HG03565 (cell line): ENCODE data around the gene IFNL4.
"Not testable (repeated sequence)": the region's sequence is repeated elsewhere in the genome, so short reads cannot be mapped to it uniquely, and the experiment has no call there.

Source experiments
- ATAC-seq: cut with Tn5 transposase; IDR thresholded peaks from one replicate; pipeline ENCODE4 v1.9.1; 2021; ENCODE audit warnings: mild to moderate bottlenecking, moderate library complexity; ENCODE audit not compliant: unreplicated experiment

IFNL4 gene

DNA sequence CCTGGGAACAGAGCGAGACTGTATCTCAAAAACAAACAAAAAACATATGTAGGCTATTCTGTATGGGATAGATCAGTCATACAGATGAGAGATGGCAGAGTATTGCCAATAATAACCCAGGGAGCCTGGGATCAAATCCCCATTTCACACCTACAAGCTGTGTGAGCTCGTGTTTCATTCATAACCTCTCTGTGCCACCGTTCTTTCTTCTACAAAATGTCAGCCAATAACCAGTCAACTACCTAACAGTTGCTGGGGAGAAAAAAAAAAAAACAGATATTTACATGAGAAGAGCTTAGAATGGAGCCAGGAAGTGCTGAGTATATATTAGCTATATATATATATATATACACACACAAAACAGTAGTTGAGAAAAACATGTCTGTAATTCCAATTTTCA is 13.0 kb upstream of the IFNL4 start:
- no peak for ATAC-seq

DNA sequence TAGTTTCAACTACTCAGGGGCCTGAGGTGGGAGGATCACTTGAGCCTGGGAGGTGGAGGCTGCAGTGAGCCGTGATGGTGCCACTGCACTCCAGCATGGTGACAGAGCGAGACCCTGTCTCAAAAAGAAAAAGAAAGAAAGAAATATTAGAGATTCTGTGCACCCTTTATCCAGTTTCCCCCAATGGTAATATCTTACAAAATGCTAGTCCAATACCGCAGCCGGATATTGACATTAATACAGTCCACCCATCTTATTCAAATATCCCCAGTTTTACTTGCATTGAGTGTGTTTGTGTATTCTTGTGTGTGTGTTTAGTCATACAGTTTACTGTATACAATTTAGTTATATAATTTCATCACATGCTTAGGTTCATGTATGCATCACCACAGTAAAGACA is 8.6 kb upstream of the IFNL4 start:
- no peak for ATAC-seq

DNA sequence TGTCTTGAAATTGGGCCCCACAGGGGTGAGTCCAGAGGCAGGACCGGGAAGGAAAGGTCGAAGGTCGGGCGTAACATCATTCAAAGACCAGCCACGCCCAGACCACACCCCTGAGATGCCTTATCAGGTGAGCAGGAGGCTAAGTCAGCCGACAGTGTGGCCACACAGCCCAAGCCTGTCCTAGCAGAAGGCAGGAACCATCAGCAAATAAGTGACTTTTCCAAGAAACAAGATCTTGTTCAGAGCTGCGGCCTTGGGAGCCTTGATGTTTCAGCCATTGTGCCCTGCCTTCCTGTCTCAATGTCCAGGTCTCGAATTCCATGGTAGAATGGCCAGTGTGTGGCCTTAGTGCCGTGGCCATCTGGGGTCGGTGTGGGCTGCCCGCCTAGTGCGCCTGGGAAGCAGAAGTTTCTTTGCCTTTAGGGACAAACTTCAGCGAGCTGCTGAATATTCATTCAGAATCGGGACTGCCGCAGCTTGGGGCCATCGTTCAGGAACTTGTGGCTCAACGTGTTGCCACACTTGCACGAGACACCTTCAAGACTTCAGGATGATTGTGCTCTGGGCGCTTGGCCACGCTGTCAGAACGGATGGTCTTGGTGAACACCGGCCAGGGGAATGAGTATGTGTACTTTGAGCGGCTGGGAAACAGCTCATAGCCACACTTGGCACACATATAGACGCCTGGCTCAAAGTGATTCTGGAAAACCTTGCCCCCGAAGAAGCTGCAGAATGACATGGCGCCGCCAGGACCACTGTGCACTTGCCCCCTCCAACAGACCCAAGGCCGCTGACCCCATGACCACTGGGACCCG is 6.1 kb upstream of the IFNL4 start:
- ATAC-seq, result no peak

DNA sequence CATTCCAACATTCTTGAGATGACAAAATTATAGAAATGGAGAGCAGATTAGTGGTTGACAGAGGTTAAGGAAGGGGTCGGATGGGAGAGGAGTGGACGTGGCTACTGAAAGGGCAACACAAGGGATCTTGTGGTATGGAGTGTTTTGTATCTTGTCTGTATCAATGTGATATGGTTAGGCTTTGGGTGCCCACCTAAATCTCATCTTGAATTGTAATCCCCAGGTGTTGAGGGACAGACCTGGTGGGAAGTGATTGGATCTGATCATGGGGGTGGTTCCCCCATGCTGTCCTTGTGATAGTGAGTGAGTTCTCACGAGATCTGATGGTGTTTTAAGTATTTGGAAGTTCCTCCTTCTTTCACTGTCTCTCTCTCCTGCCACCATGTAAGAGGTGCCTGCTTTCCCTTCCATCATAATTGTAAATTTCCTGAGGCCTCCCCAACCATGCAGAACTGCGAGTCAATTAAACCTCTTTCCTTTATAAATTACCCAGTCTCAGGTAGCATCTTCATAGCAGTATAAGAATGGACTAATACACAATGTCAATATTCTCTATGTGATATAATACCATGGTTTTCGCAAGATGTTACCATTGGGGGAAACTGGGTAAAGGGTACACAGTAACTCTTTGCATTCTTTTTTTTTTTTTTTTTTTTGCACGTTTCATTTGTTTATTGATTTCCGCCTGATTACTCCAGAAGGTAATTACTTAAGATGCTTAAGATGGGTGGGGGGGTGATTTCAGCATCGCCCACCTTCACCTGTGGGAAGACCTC is 4.9 kb upstream of the IFNL4 start:
- no peak for ATAC-seq

DNA sequence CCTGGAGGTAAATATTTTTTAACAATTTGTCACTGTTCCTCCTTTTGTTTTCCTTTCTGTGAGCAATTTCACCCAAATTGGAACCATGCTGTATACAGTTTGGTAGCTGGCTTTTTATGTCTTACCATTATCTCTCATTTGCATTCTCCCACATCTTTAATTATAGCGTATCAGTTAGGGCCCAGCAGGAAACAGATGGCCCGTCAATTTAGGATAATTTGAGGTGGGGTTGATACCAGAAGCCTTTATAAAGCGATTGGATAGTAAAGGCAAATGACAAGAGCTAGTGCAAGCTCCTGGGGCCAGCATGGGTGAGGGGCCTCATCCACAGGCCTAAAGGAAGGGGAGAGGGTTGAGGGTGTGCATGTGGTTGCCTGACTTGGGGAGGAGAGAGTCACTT is 3.8 kb upstream of the IFNL4 start:
- ATAC-seq, result no peak

DNA sequence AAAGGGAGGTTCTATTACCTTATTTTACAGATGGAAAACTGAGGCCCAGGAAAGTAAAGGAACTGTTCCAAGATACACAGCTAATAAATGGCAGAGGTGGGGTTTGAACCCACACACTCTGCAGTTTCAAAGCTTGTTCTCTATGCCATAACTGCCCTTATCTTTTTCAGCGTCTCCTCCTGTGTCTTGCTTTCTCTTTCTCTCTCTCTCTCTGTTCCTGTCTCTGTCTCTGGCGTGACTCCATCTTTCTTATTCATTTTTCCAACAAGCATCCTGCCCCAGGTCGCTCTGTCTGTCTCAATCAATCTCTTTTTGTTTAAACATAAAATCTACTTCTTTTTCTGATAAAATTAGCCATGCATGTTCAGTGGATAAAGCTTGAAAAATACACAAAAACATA is 3.2 kb upstream of the IFNL4 start:
- no peak for ATAC-seq

DNA sequence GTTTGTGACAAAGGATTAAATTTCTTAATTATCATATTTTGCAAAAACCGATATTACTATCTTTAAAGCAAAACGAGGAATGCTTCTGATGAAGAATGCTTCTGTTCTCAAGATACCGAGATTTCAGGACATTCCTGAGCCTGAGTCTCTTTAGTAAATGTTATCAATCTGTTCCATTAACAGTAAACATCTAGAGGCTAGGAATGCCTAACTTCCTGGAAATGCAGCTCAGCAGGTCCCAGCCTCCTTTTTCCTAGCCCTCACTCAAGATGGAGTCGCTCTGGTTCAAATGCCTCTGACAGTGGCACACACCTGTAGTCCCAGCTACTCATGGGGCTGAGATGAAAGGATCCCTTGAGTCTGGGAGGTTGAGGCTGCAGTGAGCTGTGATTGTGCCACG is 2.4 kb upstream of the IFNL4 start:
- ATAC-seq, result no peak

DNA sequence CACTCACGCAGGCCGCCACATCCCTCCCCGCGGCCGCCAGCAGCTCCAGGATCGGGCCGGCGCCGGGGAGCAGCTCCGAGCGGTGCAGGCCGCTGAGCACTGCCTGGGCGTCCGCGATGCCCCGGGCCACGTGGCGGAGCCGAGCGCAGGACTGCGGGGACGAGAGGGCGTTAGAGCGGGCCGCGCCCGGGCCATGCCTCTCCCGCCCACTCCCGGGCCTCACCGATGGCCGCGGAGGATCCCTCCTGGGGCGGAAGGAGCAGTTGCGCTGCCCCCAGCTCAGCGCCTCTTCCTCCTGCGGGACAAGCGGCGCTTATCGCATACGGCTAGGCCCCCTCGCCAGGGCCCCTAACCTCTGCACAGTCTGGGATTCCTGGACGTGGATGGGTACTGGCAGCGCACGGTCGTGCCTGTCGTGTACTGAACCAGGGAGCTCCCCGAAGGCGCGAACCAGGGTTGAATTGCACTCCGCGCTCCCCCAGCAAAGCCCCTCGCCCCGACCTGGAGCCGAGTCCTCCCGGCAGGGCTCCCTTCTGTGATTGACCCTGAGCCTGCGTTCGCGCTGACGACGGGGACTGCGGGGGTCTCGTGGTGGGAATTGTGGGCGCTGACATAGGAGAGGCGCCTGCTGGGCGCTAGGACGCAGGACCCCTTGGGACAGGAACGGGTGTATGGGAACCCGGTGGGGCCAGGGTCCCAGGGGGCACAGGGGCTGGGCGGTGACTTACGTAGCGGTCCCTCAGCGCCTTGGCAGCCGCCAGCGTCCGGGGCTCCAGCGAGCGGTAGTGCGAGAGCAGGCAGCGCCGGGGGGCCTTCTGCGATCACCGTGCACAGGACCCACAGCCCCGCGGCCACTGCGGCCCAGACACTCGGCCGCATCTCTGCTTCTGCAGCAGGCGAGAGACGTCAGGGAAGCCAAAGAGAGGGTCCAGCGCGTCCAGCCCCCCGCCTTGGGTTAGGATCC is 673 bp downstream of the IFNL4 start:
- no peak for ATAC-seq

DNA sequence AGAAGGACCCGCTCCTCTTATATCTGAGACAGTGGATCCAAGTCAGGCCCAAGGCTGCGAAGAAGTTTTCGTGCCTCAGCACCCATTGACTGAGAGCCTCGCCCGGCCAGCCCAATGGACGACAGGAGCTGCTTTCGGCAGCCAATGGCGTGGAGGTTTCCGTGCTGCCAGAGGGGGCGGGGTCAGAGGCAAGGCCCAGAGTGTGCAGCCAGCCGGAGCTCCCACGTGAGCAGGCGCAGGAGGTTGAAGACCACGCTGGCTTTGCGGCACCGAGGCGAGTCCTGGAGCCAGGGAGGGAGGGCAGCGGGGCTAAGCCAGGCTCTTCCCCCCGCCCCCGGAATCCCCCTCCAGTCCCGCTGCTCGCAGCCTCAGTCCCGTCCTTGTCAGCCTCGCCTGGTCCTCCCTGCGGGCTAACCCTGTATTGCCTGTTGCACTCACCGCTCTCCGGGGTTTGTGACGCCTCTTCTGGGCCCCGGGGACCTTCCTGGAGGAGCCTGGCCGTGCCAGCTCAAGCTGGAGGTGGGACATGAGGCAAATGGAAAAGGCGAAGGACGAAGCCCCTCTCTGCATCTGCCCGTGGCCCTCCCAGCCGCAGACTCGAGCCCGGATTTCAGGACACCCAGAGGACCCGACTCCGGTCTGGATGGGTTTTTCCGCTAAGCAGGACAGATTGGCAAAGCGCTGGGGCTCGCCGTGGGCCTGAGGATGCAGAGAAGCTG is 1.5 kb downstream of the IFNL4 start:
- ATAC-seq, result no peak

DNA sequence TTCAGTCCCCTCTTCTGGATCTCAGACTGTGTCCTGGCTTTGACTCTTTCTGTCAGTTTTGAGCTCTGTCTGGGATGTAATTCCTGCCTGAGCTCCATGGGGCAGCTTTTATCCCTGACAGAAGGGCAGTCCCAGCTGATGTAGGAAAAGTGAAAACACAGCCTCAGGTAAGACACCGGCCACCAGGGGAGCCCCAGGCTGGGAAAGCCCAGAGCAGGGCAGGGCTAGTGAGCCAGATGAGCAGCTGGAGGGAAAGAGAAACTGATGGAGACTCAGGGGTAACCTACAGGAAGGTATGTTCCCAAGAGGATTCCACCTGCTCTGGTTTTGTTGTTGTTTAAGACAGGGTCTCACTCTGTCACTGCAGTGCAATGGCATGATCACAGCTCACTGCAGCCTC is 3.5 kb downstream of the IFNL4 start:
- not testable (repeated sequence) for ATAC-seq

DNA sequence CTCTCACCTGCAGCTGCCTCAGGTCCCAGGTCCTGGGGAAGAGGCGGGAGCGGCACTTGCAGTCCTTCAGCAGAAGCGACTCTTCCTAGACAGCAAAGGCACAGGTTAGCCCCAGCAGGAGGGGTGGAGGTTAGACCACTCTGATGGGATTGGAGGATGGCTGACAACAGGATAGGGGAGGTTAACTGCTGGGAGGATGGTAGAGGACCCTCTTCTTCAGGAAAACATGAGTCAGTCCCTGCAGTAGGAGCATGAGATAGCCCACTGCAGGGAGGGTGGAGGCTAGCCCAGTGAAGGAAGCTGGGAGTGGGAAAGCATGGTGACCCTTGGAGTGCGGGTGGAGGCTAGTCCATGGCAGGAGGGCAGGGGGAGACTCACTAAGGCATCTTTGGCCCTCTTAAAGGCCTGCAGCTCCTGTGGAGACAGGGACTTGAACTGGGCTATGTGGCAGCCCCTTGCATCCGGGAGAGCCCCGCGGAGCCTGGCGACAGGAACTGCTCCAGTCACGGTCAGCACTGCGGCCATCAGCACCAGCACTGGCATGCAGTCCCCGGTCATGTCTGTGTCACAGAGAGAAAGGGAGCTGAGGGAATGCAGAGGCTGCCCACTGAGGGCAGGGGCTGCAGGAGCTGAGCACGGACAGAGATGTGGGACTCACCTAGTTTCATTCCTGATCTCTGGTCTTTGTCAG is 4.1 kb downstream of the IFNL4 start, which contains the start of gene IFNL3:
TSS of gene IFNL3 (minus strand) at position 597 of the 691 bp plus-strand sequence. CDS start at position 558, 39 bp downstream.
- not testable (repeated sequence) for ATAC-seq

DNA sequence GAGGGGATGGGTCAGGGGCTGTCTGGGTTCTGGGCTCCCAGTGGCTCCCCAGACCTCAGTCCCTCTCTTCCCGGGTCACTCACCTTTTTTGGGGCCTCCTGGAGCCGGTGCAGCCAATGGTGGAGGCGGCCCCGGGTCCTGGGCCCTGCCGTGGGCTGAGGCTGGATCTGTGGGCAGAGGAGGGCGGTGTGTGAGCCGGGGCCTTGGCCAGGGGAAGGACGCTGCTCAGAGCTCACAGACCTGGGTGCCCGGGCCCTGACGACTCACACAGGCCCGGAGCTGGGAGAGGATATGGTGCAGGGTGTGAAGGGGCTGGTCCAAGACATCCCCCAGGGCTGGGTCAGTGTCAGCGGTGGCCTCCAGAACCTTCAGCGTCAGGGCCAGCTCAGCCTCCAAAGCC is 4.9 kb downstream of the IFNL4 start:
- not testable (repeated sequence) for ATAC-seq

DNA sequence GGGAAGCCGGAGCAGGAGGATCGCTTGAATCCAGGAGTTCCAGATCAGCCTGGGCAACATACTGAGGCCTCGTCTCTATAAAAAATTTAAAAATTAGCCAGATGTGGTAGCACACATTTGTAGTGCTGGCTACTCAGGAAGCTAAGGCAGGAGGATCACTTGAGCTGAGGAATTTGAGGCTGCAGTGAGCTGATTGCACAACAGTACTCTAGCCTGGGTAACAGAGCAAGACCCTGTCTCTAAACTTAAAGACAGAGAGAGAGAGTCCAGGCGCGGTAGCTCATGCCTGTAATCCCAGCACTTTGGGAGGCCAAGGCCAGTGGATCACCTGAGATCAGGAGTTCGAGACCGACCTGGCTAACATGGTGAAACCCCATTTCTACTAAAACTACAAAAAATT is 8.2 kb downstream of the IFNL4 start:
- no peak for ATAC-seq

DNA sequence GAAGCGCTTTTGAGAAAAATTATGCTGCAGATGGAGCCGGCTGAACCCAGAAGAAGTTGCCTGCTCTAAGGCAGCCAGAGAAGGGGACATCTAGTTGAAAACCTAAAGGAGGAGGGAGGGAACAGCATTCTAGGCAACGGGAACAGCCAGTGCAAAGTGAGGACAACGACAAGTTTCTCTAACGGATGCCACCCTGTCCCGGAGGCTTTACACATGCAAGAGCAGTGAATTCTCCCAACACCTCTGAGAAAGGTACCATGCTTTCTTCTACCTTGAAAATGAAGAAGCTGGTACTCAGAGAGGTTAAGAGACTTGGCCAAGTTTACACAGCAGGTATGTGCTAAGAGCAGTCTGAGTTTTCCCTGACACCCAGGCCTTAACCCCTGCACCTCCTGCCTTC is 9.7 kb downstream of the IFNL4 start:
- no peak for ATAC-seq

DNA sequence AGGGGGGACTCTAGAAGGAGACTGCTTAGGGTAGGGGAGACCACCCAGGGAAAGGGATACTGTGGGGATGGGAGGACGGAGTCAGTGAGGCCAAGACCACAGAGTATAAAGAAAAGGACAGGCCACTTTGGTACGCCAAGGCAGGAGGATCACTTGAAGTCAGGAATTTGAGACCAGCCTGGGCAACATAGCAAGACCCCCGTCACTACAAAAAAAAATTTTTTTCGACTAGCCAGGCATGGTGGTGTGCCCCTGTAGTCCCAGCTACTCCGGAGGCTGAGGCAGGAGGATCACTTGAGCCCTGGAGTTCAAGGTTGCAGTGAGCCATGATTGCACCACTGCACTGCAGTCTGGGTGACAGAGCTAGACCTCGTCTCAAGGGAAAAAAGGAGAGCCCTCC is 10.4 kb downstream of the IFNL4 start:
- no peak for ATAC-seq

DNA sequence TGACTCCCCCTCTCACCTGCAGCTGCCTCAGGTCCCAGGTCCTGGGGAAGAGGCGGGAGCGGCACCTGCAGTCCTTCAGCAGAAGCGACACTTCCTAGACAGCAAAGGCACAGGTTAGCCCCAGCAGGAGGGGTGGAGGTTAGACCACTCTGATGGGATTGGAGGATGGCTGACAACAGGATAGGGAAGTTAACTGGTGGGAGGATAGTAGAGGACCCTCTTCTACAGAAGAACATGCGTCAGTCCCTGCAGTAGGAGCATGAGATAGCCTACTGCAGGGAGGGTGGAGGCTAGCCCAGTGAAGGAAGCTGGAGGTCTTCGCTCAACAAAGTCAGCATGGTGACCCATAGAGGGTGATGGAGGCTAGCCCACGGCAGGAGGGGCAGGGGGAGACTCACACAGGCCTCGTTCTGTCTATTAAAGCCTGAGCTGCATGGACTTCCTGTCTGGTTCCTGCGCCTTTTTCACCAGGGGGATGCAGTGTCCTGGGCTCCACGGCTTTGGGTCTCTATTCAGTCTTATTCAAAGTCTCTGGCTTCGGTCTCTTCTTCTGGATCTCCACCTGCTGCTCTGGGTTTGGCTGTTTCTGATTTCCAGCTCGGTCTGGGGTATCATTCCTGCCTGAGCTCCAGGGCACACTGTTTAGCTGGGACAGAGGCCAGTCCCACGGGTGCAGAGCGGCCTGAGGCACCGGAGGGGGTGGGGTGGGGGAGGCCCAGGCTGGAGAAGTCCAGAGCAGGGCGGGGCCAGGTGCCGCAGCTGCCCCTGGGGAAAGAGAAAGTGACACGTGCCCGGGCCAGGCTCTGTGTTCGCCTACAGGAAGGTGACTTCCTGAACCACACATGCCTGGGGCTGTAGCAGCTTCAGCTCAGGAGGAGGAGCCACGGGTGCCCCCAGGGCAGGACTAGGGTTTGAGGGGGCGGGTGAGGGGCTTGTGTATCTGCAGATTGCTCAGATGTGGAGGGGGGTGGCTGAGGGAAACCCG is 11.2 kb downstream of the IFNL4 start:
- no peak for ATAC-seq

DNA sequence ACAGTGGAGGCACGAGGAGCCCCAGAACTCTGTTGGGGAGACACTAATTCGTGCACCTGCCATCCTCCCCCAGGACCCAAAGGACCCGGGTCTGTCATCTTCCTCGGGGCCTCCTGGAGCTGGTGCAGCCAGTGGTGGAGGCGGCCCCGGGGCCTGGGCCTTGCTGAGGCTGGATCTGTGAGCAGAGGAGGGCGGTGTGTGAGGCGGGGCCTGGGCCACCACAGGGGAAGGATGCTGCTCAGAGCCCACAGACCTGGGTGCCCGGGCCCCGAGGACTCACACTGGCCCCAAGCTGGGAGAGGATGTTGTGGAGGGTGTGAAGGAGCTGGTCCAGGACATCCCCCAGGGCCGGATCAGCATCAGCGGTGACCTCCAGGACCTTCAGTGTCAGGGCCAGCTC is 12.1 kb downstream of the IFNL4 start:
- ATAC-seq, result no peak

DNA sequence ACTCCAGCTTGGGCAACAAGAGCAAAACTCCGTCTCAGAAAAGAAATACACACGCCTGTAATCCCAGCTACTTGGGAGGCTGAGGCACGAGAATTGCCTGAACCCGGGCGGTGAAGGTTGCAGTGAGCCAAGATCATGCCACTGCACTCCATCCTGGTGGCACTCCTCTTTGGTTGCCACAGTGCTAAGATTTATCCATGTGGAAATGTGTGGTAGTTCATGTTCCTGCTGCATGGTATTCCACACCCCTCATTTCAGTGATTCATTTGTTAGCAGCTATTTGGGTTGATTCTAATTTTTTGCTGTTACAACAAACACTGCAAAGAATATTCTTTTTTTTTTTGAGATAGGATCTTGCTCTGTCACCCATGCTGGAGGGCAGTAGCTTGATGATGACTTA is 15.9 kb downstream of the IFNL4 start:
- ATAC-seq, result no peak
